AG08395 (cell line): ENCODE data around the gene EVC2.

Experiments
- DNase-seq: peaks from one replicate; pipeline ENCODE4 v3.0.0; 2012; ENCODE audit warnings: mixed read lengths, low spot score

EVC2 gene

DNA sequence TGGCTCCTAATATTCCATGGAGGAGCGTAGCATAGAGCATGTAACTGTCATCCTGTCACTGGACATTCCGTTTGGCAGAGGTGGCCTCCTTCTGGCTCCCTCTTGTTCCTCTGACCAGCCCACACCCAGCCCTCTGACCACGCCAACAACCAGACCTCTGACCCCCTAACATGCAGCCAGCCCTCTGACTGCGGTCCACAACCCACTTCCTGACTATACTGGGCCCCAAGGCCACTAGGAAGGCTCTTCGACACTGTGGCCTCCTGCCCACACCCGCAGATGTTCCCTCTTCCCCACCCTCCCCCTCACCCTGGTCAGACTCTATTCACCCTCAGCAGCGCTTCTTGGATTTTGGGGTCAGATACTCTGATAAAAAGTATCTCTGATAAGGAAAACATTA lies 141.4 kb downstream of the EVC2 start:
- no peak for DNase-seq

DNA sequence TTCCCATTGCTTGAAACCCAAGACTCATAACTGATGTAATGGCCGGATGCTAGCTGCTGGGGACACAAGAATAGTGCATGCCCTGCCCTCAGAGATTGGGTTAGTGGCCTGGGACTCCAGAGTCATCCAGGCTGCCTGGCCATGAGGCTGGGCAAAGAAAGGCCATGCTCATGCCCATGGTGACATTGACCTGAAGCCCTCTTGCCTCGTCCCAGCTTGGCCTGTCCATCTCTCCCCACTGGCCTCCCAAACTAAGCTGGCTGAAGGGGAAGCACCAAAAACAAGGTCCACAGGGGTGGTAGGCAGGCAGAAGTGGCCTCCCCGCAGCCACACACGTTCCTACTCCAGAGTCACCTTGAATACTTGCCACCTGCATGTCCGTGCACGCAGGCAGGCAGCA lies 141.8 kb downstream of the EVC2 start:
- DNase-seq: no peak

DNA sequence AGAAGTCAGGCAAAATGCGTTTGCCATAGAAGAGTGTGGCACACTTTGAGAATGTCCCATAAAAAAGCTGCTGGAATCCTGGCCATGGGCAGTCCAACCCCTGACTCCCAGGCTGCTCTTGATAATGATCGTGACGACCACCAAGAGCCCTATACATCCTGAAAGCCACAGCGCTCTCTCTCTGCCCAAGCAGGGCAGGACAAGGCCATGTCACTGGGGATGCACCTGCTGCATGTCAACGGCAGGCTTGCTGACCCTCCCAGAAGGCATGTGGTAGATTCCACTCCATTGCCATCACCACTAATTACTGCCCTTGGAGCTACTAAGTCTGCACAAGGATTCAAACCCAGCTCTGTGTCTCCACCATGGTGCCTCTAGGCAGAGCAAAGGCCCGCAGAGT lies 144.5 kb downstream of the EVC2 start:
- DNase-seq: no peak

DNA sequence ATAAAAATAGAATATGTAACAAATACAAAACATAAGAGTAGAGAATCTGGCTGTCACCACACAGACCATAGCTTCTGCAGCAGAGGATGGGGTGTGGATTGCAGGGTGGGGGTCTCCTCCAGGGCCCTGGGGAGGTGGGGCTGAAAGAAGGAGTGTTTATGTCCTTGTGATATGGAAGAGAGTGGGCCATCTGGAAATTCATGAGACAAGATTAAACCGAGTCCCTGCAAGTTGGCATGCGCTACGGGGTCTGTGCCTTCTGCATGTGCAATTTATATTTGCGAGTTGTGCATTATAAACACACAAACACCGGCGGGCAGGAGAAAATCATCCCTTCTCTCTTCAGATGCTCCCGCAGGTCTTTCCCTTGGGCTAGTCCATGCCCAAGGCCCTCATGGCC lies 145.9 kb downstream of the EVC2 start:
- no peak for DNase-seq

DNA sequence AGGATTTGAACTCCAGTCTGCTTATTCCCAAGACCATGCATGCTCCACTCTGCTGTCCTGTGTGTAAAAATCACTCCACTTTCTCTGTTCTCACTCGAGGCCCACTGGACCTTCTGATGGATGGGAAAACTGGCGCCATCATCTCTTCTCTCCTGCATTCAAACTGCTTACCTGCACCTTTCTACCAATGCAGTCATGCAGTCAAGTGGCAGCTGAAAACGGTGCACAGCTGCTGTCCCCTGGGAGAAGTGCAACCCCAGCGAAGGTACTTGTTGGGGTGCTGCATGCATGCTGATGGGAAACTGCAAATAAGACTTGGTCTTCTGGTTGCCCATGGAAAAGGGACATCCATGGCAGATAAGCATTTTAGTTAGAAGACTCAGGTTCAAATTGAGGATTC lies 147.1 kb downstream of the EVC2 start:
- DNase-seq: no peak

DNA sequence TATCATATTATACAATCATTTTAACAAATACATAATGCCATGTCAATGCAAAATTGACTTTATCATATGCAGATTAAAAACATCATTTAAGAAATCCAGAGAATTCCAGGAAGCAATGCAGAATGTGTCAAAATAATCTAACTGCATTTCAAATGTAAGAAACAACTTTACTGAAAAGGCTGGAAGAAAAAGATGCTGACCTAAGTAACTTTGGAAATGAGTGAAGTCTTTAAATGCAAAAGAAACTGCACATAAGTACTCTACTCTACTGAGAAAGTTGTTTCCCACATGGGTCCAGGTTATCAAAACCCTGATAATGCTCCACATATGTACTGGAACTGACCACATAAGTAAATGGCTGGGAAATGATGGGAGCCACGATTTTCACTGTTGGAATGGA lies 149.9 kb downstream of the EVC2 start:
- DNase-seq: no peak

DNA sequence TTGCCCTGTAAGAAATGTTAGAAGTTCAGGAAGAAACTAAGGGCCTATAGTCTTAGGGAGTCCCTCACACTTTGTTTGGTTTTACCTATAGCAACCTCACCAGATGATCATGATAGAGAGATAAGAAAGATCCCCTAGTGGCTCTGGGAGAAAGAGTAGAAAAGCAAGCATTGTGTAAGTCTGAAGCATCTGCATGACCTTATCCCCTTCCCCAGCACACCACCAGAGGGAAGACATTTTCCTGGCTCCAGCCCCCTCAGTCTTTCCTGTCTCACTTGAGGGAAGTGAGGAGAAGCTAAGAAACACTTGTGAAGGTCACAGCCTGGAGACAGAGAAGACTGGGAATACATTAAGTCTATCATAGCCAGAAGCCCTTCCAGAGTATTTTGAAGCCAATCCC lies 154.0 kb downstream of the EVC2 start:
- no peak for DNase-seq

DNA sequence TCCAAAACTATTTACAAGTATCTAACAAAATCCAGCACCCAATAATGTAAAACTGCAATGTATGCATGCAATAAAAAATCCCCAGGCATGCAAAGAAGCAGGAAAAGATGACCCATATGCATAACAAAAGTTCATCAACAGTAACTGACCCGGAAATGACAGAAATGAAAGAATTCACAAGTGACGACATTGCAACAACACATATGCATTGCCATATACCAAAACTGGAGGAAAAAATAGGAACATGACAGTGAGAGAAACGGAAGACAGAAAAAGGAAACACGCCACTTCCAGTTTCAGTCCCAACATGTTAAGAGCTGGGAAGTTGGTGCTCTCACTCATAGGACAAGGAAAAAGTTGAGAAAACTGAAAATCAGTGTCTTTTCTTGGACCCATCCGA lies 154.6 kb downstream of the EVC2 start:
- DNase-seq: no peak

DNA sequence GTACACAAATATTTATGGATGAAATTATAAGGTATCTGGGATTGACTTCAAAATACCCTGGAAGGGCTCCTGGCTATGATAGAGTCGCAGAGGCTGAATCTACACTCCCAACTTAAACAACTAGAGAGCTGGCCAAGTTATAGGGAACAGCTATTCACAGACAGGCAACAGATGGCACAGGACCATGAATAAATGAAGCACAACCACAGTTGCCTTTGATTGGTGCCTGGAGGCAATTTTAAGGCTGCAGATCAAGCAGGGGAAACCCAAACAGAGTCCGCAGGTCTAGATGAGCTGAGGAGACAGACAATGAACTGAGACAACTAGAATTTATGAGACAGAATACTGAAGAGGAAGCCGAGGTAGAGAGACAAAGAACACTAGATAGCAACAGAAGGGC lies 155.9 kb downstream of the EVC2 start:
- no peak for DNase-seq

DNA sequence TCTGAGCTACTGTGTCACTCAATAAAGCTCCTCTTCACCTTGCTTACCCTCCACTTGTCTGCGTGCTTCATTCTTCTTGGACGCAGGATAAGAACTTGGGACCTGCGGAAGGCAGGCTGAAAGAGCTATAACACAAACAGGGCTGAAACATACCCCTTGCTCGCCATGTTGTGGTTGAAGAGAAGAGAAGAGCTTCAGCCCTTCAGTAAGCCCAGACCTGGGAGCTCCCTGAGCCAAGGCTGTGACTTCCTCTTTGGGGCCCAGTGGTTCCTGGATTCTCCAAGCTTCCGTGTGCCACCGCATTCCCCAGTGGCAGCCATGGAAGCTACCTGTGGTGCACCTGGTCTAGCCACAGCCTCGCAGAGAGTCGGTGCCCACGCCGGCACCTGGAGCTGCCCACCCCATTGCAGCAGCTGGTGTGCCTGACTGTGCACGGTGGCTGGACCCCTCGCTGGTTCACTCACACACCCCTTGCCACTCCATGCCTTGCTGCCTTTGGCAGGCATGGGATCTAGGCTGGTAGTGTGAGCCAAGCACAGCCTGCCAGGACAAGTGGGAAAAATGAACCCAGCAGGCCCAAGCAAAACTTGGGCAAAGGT lies 160.6 kb downstream of the EVC2 start:
- no peak for DNase-seq

DNA sequence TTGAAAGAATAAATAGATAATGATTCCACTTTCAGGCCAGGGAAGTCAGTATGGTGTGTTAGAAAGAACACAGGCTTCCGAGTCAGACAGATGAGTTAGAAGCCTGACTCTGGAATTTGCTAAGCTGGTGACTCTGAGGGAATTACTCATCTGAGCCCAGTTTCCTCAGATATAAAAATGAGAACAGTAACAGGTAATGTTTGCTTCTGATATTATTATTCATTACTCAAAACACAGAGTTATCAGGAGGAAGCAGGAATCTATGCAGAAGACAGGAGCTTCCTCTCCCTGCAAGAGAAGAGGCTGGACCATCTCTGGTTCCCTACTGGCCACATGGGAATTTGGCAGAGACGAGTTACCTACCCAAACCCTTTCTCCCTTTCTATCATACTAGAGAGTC lies 163.1 kb downstream of the EVC2 start:
- no peak for DNase-seq

DNA sequence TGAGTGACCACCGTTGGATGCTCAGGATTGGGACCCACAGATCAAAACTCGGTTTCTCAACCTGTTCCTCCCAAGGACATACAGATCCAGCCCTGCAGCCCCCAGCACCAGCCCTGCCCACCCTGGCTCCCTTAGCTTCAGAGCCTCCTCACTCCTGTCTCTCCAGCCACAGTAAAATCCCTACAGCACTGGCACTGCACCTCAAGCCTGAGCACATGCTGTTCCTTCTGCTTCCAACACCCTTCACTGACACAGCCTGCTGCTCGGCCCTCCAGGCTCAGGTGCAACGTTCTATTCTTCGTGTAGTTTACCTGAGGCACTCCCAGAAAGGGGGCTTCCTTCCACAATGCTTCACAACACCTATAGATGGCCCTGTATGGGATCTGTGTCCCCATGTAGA lies 163.6 kb downstream of the EVC2 start:
- DNase-seq: no peak

DNA sequence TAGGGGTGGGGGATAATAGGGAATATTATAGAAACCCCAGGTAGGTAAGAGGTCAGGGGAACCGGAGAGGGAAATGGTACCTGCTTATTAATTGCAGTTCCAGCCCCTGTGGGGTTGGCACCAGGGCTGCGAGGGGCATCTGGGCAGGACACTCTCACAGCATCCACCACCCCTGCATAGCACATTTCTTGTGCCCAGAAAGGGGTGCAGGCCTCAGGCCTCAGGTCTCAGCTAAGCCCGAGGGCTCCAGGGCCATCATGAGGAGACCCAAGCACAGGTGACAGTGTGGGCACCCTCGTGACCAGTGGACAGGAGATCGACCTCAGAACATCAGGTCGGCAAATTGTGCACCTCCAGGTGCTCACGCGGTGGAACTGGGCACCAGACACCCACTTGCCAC lies 164.7 kb downstream of the EVC2 start:
- DNase-seq: no peak

DNA sequence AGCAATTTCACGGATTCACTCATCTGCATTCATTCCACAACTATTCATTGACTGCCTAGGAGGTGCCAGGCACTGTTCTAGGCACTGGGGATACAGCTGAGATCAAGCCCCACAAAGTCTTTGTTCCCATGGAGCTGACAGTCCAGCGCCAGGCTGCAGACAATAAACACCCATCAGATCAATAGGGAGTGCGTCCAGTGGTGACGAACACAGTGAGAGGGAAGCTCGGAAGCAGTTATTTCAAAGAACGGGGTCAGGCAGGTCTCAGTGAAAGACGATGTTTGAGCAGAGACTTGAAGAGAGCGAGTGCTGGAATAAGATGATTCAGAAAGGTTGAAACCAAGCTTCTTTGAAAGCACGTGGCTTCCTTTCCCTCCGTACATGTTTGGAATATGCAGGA lies 167.2 kb downstream of the EVC2 start:
- no peak for DNase-seq

DNA sequence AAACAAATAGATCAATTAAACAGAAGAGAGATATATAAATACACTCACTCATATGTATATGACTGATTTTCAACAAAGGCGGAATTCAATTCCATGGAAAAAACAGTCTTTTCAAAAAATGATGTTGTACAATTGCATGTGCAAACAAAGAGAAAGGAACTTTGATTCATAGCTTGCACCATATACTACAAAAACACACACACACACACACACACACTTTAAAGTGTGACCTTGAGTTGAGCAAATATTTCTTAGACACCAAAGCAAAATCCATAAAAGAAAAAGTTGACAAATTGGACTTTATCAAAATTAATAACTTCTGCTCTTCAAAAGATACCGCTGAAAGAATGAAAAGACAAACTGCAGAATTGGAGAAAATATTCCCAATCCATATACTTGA lies 168.8 kb downstream of the EVC2 start:
- DNase-seq: no peak

DNA sequence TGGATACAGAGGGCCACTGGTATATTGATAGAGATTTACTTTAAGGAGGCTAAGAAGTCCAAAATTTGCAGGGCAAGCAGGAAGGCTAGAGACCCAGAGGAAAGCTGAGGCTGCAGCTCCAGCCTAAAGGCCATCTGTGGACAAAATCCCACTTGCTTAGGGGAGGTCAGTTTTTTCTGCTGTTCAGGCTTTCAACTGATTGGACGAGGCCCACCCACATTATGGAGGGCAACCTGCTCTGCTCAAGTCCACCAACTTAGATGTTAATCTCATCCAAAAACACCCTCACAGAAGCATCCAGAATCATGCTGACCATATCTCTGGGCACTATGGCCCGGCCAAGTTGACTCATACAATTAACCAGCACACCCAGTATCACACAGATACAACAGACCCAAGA lies 176.3 kb downstream of the EVC2 start:
- no peak for DNase-seq

DNA sequence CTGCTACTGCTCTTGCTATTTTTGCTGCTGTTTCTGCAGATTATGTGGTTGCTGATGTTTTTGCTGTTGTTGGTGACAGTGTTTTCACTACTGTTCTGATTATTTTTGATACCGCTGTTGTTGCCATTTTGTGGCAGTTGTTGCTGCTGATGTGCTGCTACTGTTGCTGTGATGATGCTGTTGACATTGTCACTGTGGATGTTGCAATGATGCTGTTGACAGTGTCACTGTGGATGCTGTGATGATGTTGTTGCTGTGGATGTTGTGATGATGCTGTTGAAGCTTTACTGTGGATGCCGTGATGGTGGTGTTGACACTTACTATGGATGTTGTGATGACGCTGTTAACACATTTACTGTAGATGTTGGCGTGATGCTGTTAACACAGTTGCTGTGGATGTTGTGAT lies 180.3 kb downstream of the EVC2 start:
- DNase-seq: no peak

DNA sequence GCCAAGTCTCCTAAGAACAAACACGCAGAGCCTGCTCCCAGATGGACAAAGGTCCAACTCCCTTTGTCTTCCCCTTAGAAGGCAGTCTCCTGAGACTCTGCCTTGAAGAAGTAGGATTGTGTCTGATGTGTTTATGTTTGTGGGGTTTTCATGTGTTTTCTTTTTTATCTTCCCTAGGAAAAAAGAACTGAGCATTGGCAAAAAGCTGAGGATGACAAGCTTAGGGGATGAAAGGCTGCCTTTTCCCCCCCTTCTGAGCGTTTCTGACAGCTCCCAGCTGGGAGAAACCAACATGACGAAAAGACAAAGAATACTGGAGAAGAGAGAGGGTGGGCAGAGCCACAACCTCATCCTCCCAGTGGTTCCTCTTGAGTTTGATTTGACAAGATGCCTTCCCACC lies 181.1 kb downstream of the EVC2 start:
- no peak for DNase-seq

DNA sequence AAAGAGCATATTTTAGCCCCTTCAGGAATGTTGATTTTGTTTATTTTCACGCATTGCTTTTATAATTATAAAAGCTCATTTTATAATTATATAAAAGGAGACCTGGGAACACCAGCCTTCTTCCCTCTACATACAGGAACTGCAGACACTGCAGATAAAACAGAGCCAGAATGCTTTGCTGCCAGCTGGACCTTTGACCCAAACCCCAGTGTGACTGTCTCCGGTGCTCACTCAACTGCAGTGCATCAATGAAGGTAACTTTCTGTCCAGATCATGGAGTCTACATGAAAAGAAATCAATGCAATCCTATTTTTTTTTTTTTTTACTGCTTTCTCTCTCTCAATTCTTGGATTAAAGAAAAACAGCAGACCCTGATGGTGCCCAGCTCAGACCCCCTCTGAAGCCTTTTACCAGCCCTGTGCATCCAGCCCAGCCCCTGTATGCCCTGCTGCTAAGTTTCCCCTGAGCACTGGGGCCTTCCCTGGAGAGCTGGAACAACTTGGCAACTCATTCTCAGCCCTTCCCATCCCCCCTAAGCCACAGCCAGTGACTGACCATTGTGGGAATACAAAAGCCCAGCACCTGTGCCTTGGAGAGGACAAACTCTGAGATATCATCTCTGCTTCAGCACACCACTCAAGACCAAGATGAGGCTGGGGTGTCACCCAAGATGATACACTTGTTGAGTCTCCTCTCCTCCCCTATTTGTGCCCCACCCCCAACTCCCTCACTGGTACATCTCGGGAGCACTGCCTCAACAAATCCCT lies 182.1 kb downstream of the EVC2 start:
- no peak for DNase-seq

DNA sequence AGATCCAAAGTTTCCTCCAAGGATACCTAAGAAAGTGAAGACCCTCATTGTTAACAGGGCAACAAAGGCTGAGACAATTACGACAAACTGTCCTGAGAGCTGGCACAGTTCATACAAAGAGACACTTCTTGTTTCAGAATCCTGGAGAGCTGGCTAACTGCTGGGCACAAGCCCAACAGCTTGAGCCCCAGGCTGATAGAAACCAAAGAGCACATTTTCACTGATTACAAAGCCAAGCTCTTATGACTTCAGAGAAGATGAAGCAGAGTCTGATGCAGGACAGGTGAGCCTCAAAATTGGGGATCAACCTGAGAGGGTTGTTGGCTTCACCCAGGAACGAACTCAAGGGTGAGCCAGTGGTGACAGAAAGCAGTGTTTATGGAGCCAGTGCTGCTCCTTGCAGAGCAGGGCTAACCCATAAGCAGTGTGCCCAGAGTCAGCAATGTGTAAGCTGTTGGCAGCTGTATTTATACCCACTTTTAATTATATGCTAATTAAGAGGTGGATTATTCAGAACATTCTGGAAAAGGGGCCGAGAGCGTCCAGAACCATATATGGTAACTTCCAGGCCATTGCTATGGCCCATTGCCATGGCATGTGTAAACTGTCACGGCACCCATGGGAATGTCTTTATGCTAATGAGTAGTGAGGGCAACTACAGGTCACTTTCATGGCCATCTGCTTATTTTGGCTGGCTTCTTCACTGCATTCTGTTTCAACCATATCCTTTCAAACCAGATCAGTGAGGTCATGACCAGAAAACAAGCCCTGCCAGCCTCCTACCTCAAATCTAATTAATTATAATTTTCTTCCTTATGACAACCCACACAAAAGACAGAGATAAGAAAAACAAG lies 183.7 kb downstream of the EVC2 start:
- DNase-seq: peak; percentile 48

DNA sequence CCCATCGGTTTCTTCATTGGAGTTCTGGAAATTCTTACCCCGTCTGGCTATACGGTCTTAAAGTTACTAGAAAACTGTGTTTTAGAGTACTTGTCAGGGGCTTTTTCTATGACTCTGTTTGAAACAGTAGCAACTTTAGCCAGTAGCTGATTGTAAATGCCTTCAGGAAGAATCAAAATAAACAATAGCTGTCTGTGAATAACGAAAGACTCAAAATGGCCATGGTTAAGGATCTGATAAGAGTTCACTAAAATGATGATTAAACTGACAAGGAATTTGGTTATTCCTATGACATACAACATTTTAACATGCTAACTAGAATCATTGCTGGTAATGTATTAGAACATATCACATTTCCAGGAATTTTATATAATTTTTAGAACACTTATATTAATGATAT lies 191.0 kb downstream of the EVC2 start:
- DNase-seq: no peak

DNA sequence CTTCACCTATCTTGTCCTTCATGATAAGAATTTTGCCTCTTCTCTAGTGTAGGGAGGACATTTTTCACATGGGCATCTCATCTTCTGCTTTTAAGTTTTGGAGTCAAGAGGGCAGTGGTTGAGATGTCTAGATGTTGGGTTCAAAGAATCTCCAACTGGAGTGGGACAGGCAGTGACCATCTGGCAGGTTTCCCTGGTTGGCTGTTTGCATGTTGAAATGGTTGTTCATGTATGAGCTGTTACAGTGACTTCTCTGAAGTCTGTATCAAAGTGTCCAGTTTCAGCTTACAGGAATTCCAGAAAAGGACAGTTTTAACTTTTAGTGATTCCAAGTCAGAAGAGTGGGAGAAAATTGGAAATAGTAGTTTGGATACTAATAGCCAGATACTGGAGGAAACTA lies 192.7 kb downstream of the EVC2 start:
- DNase-seq: no peak
